GM10248 (cell line): ENCODE data around the gene ST6GALNAC3.

Experiments
- CTCF ChIA-PET: fragments of 300-600 bp; sonication (Branson Sonifier 250); formaldehyde crosslinking; extraction: SDS; loops from one replicate; lab custom pipeline; 2021; ENCODE audit warnings: antibody characterized with exemption; lab: Yijun Ruan, JAX
- POLR2A ChIA-PET: fragments of 350-650 bp; sonication (Branson Sonifier 250); formaldehyde crosslinking; extraction: SDS; loops from one replicate; lab custom pipeline; 2020; ENCODE audit warnings: antibody characterized with exemption; lab: Yijun Ruan, JAX
- DNase-seq: peaks from one replicate; pipeline ENCODE4 v3.0.0; 2012; ENCODE audit errors: extremely low spot score
- CTCF ChIP-seq: IDR thresholded peaks from 2 replicates; pipeline ENCODE4 v1.5.1; 2012; ENCODE audit warnings: mild to moderate bottlenecking, low read depth; ENCODE audit errors: extremely low read depth, missing control alignments, control extremely low read depth

The ST6GALNAC3 gene

GRCh38 chr1:76576876-76577524, 502.5 kb downstream of the ST6GALNAC3 start:
- TF ChIP-seq CTCF: no peak
- CTCF ChIA-PET: interaction anchor here (0.9 to 1.7 kb wide), 2 partner anchors 14 to 21 kb away, joined by 3 read pairs; no protein-coding TSS in a partner anchor

DNA sequence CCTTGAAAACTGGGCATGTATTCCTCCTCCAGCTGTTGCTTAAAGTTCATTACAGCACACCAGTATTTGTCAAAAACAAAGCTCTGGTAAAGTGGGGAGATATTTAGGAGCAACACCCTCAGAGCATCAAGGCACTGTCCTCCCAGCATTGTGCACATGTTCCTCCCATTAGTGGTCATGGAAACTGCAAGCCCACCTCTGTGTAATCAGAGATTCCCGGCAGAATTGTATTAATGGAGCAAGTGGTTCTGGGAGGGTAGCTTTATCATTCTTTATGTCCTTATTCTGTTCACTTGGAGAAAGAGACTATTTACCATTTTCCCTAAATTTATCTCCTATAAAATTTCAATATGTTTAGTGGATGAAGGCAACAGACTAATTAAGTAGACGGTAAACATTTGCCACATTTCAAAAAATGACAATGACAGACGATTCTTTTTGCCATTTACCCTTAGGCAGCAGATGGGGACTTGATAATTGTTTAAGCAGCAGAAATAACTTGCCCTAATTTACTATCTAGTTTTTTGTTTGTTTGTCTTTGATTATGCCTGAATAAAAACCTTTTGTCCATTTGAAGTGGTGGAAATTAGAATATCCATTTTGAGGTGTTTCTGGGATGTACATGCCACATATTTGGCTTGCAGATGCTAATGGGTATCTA, 503.1 kb downstream of the ST6GALNAC3 start:
- POLR2A ChIA-PET: no interaction called here
- no peak for DNase-seq
- no peak for TF ChIP-seq CTCF
- CTCF ChIA-PET: interaction anchor here (0.9 to 1.7 kb wide), 2 partner anchors 14 to 22 kb away, joined by 3 read pairs; no protein-coding TSS in a partner anchor

More at GRCh38 chr1:76576876-76577524, 502.5 kb downstream of the ST6GALNAC3 start:
- POLR2A ChIA-PET: no interaction called here
- no peak for DNase-seq

GRCh38 chr1:76580206-76580605, 505.7 kb downstream of the ST6GALNAC3 start:
- no peak for TF ChIP-seq CTCF
- DNase-seq: no peak
- ChIA-PET POLR2A (no interaction called here), CTCF (interaction anchor here (0.8 to 1.6 kb wide), 2 partner anchors 11 to 15 kb away, joined by 3 read pairs; no protein-coding TSS in a partner anchor)

DNA sequence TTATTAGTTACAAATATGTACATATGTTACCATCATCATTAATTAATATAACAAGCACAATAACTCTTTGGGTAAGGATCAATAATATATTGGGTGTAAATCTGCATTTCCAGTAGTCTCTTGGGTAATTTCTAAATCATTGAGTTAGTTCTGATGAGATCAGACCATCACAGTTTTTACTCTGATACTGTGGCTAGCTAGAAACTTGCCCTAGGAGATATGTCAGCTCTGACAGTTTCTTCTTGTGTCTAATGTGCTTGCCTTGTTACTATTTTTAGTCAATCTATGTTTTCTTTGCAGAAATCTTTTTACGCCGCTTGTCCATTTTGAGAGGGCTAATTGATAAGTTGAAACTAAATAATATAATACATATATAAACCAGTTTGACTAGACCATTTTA, 507.2 kb downstream of the ST6GALNAC3 start:
- POLR2A ChIA-PET: no interaction called here
- no peak for TF ChIP-seq CTCF
- no peak for DNase-seq
- CTCF ChIA-PET: no interaction called here

DNA sequence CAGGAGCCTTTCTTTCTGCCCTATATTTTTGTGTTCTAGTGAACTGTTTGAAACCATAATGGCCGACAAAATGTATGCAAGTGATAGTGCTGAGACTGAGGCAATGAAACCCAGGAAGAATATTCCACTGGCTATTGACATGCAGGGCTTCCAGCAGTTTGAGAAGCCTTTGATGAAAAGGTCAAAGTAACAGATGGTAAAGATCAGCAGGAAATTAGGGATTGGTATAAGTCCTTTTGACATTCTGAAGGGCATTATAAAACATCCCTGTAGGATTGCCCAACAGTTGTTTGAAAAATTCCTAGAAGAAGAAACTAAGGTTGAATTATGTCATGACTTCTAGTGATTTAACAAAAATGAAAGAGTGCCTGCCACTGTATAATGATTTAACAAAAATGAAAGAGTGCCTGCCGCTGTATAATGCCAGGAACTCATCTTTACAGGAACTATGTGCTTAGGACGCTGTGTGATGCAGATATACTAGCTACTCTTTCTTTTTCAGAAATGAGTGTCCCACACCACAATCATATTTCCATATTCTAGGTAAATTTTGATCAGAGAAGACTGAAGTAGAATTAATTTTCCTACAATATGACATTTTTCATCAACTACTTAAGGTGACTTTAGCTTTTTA, 508.8 kb downstream of the ST6GALNAC3 start:
- ChIA-PET CTCF (interaction anchor here (1.4 kb wide), 1 partner anchor 11 kb away, joined by 5 read pairs; no protein-coding TSS in a partner anchor), POLR2A (no interaction called here)
- TF ChIP-seq CTCF: no peak
- DNase-seq: no peak

DNA sequence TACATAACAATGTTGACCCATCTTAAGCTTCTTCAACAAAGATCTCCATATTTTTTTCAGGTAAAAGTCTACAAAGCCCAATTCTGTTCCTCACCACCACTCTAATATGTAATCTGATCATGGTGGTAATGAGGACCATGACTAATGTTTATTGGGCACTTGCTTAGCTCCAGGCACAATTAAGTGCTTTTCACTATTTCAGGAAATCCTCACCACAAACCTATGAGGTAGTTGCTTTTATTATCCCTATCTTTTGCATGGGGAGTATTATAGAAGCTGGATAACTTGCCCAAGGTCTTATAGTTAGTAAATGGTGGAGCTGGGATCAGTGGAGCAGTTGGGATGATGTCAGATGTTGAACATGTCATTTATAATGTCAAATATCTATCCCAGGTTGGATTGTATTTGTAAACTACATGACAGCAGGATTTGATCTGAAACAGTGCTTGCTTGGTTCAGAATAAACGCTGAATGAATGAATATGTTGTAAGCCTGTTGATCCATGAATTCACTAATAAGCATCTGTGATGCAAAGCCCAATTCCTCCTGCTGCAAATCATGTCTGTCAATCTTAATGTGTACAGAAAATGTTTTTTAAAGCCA, 509.4 kb downstream of the ST6GALNAC3 start:
- no peak for TF ChIP-seq CTCF
- DNase-seq: no peak
- CTCF ChIA-PET: interaction anchor here (0.8 to 1.4 kb wide), 2 partner anchors 12 to 22 kb away, joined by 3 to 5 read pairs; no protein-coding TSS in a partner anchor
- POLR2A ChIA-PET: no interaction called here
